MM.1S (cell line): ENCODE measurements around the gene IPO9.

Source experiments
- EZH2 ChIP-seq: fragments of 300-600 bp; sonication (generic); optimal IDR thresholded peaks from 2 replicates; pipeline ENCODE3; 2017; ENCODE audit warnings: low read depth, mild to moderate bottlenecking, antibody characterized with exemption, low read length, mixed read lengths
- TF ChIP-seq, protein P1 (sequence below): fragments of 300-600 bp; sonication (generic); IDR thresholded peaks from 2 replicates; pipeline ENCODE4 v1.5.1; 2016; ENCODE audit warnings: antibody characterized with exemption, low read length, mixed read lengths

DNA sequence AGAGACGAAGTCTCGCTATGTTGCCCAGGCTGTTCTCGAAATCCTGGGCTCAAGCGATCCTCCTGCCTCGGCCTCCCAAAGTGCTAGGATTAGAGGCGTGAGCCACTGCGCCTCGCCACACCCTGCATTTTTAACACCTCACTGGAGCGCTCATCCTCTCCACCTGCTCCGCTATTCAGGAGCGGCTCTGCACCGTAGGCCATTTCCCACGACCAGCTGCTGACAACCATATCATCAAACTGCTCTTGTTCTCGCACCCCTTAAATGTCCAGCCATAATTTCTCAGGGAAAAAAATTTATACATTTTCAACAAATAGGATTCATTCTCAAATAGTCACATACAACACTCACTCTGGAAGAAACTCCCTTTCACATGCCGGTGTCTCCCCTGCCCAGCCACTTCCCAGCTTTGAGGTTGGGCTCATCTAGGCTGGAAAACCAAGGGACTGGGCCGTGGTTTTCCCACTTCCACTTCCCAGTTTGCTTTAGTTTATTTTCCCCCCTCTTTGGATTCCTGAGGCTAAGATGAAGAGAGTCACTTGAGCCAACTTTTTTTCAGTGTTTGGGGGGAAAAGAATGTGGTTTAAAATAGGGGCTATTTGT lies 639 bp upstream of the IPO9 start:
- TF ChIP-seq, protein P1, sequence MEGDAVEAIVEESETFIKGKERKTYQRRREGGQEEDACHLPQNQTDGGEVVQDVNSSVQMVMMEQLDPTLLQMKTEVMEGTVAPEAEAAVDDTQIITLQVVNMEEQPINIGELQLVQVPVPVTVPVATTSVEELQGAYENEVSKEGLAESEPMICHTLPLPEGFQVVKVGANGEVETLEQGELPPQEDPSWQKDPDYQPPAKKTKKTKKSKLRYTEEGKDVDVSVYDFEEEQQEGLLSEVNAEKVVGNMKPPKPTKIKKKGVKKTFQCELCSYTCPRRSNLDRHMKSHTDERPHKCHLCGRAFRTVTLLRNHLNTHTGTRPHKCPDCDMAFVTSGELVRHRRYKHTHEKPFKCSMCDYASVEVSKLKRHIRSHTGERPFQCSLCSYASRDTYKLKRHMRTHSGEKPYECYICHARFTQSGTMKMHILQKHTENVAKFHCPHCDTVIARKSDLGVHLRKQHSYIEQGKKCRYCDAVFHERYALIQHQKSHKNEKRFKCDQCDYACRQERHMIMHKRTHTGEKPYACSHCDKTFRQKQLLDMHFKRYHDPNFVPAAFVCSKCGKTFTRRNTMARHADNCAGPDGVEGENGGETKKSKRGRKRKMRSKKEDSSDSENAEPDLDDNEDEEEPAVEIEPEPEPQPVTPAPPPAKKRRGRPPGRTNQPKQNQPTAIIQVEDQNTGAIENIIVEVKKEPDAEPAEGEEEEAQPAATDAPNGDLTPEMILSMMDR, result no peak
- no peak for TF ChIP-seq EZH2
